Adipocyte (in vitro differentiated cells): ENCODE data around the gene PPP6R3.

Experiments used
- DNase-seq: peaks from one replicate; pipeline ENCODE4 v3.0.0-alpha.2; 2015; ENCODE audit warnings: low read depth
- H3K27me3 ChIP-seq: replicated peaks from 2 replicates; pipeline ENCODE4 v1.7.0; 2013; ENCODE audit warnings: mild to moderate bottlenecking, low read length, moderate library complexity; ENCODE audit not compliant: control insufficient read depth, insufficient read depth
- H3K36me3 ChIP-seq: 2 replicates; pipeline ENCODE4 v1.7.0; 2013; ENCODE audit warnings: low read length, mild to moderate bottlenecking, moderate library complexity; ENCODE audit not compliant: control insufficient read depth, insufficient read depth, severe bottlenecking
- H3K4me1 ChIP-seq: 2 replicates; pipeline ENCODE4 v1.7.0; 2013; ENCODE audit warnings: mild to moderate bottlenecking, low read length, moderate library complexity; ENCODE audit not compliant: control insufficient read depth, insufficient read depth
- H3K4me3 ChIP-seq: 2 replicates; pipeline ENCODE4 v1.7.0; 2013; ENCODE audit warnings: mild to moderate bottlenecking, low read length, moderate library complexity
- H3K9ac ChIP-seq: 2 replicates; pipeline ENCODE4 v1.7.0; 2013; ENCODE audit warnings: mild to moderate bottlenecking, low read length, moderate library complexity
- H3K9me3 ChIP-seq: 2 replicates; pipeline ENCODE4 v1.7.0; 2013; ENCODE audit warnings: mild to moderate bottlenecking, low read length, moderate library complexity; ENCODE audit not compliant: control insufficient read depth

PPP6R3 gene

DNA sequence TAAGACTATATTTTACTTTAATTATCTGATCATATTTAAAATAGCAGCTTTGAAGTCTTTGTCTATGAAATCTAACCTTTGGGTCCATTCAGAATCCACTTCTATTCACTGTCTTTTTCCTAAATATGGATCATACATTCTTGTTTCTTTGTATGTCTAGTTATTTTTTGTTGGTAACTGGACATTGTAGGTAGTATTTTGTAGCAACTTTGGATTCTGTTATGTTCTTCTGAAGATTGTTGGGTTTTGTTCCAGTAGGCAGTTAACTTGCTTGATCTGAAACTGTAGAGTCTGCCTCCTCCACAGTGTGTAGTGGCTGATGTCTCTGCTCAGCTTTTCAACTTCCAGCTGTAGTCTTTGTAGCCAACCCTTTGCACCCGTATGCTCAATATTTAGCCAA, 186.3 kb downstream of the PPP6R3 start:
- Histone ChIP-seq H3K36me3 (no peaks in the 10 kb centered on the region), H3K4me1 (no peaks in the 10 kb centered on the region), H3K9me3 (peaks cover 20% of the 10 kb centered on the region), H3K27me3 (peaks cover 65% of the 10 kb centered on the region), H3K9ac (no peak overlapping the region), H3K4me3 (no peak overlapping the region)
- no peak for DNase-seq

DNA sequence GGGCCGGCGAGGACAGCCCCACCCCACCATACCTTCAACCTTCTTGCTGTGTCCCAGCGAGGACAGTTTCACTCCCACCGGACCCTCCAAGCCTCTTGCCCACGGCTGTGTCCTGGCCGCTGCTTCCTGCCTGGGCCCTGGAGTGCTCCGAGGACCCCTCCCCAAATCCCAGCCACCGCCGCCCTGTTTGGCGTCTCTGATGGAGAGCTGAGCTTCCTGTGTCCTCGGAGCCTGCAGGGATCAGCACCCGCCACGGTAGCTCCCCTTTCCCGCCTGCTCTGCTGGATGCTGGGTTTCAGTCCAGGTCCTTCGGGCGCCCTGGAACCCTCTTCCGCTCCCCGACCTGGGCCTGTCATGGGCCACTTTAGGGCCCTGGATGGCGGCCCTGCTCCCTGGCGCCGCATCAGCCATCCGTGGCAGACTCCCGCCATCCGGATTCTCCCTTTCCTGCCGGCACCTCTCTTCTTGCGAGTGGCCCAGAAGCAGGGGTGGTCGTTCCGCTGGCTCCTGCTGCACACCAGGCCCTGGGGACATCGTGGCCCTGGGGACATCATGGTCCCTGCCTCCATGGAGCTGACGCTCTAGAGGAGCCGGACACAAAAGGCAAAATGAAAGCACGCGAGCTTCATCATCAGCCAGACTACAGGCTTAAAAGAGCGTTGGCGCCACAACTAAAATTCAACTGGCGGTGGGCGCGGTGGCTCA, 189.5 kb downstream of the PPP6R3 start:
- Histone ChIP-seq H3K9me3 (peaks cover 25% of the 10 kb centered on the region), H3K9ac (no peak overlapping the region), H3K27me3 (peaks cover 74% of the 10 kb centered on the region), H3K36me3 (no peaks in the 10 kb centered on the region), H3K4me3 (no peak overlapping the region), H3K4me1 (no peaks in the 10 kb centered on the region)
- DNase-seq = no peak

DNA sequence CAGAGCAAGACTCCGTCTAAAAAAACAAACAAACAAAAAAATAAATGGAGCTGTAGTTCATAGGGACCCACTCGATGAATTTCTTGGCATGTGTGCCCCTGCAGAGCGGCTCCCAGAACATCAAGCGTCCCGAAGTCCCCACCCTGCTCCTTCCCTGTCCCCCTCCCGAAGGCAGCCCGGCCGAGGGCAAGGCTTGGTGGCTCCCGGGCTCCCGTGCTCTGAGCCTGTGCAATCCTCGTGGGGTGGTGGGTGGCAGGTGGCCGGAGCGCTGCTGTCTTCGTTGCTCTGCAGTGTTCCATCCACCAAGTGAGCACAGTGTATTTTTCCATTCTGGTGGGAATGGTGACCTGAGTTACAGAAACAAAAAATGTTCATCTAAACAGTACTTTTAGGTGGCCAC, 190.2 kb downstream of the PPP6R3 start:
- H3K4me1 ChIP-seq = no peaks in the 10 kb centered on the region
- H3K27me3 ChIP-seq = peaks cover 81% of the 10 kb centered on the region
- H3K9ac ChIP-seq = no peak overlapping the region
- H3K4me3 ChIP-seq = no peak overlapping the region
- H3K9me3 ChIP-seq = peaks cover 33% of the 10 kb centered on the region
- H3K36me3 ChIP-seq = no peaks in the 10 kb centered on the region
- no peak for DNase-seq

- Histone ChIP-seq H3K9ac (no peak overlapping the region), H3K4me3 (no peak overlapping the region), H3K27me3 (peaks cover 81% of the 10 kb centered on the region), H3K36me3 (no peaks in the 10 kb centered on the region), H3K4me1 (no peaks in the 10 kb centered on the region), H3K9me3 (peaks cover 29% of the 10 kb centered on the region)
- no peak for DNase-seq
Observed at GRCh38 chr11:68651208-68651984, 190.8 kb downstream of the PPP6R3 start.

DNA sequence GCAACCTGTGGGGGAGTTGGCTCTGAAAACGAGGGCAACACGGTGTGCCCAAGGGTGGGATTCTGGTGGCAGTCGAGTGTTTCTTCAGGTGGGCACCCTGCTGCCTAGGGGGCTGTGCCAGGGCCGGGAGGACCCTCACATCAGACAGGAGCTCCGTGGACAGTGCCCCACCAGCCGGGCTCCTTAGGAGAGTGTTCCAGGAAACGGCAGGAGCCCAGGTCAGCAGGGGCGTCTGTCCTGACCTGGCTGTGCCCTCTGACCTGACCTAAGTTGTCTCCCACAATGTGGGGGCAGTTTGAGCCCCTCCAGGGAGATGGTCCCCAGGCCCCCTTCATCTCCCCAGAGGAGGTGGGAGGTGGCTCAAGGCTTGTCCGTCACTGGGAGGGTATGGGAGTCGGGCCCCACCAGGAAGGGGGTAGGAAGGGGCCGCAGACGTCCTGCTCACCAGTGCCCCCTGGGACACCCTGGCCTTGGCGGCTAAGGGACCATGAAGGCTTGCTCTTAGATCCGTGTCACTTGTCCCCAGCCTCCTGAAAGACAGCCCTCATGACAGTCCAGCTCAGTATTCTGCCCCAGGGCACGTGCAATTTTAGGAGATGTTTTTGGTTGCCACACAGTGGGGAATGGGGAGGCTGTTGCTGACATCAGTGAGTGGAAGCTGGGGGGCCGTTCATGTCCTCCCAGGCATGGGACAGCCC, 191.6 kb downstream of the PPP6R3 start:
- H3K9ac ChIP-seq = no peak overlapping the region
- no peak for DNase-seq
- H3K4me3 ChIP-seq = no peak overlapping the region
- H3K36me3 ChIP-seq = no peaks in the 10 kb centered on the region
- H3K9me3 ChIP-seq = peaks cover 22% of the 10 kb centered on the region
- no peaks in the 10 kb centered on the region for H3K4me1 ChIP-seq
- H3K27me3 ChIP-seq = peaks cover 81% of the 10 kb centered on the region

- Histone ChIP-seq H3K9me3 (peaks cover 16% of the 10 kb centered on the region), H3K4me1 (peaks cover 1% of the 10 kb centered on the region), H3K4me3 (no peak overlapping the region), H3K36me3 (no peaks in the 10 kb centered on the region), H3K9ac (no peak overlapping the region), H3K27me3 (peaks cover 79% of the 10 kb centered on the region)
- no peak for DNase-seq
Observed at GRCh38 chr11:68652683-68653156, 192.2 kb downstream of the PPP6R3 start.

- Histone ChIP-seq H3K9me3 (peaks cover 15% of the 10 kb centered on the region), H3K4me3 (no peak overlapping the region), H3K36me3 (no peaks in the 10 kb centered on the region), H3K27me3 (peaks cover 73% of the 10 kb centered on the region), H3K4me1 (peaks cover 9% of the 10 kb centered on the region), H3K9ac (no peak overlapping the region)
- DNase-seq = no peak
Observed at GRCh38 chr11:68653486-68654430, 193.2 kb downstream of the PPP6R3 start.

GRCh38 chr11:68654978-68655377, 194.4 kb downstream of the PPP6R3 start:
- H3K4me3 ChIP-seq = no peak overlapping the region
- H3K36me3 ChIP-seq = no peaks in the 10 kb centered on the region
- peaks cover 20% of the 10 kb centered on the region for H3K4me1 ChIP-seq
- peaks cover 15% of the 10 kb centered on the region for H3K9me3 ChIP-seq
- peaks cover 61% of the 10 kb centered on the region for H3K27me3 ChIP-seq
- DNase-seq = no peak
- H3K9ac ChIP-seq = no peak overlapping the region

DNA sequence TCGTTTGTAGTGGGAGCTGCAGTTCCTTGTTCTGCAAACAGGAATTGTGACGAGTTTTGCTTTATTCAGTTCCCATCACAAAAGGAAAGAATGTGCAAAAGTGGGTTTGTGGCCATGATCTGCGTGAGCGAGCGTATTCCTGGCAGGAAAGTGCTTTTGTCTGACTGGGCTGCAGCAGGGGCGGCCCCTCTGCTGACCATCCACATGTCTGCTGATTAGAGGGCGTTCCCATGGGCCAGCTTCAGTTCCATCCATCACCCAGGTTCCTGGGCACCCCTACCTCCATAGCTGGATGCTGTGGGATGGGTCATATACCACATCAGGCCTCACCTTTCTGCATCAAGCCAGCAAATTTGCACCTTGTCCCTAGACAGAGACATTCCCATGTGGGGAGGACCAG, 194.9 kb downstream of the PPP6R3 start:
- Histone ChIP-seq H3K9me3 (peaks cover 15% of the 10 kb centered on the region), H3K4me1 (peaks cover 20% of the 10 kb centered on the region), H3K4me3 (no peak overlapping the region), H3K27me3 (peaks cover 57% of the 10 kb centered on the region), H3K36me3 (no peaks in the 10 kb centered on the region), H3K9ac (no peak overlapping the region)
- DNase-seq = no peak

DNA sequence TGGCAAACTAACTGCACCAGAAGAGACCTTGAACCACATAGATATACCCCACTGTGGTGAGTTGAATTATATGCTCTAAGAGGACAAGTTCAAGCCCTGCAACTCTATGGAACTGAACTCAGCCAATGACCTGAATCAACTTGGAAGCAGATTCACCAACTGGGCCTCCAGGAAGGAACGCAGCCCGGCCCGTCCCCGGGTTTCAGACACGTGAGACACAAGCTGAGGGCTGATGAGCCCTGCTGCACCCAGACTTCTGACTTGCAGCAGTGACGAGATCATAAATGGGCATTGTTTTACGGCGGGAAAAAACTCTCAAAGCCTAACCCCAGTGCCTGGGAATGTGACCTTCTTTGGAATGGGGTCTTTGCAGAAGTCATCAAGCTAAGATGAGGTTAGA, 195.3 kb downstream of the PPP6R3 start:
- H3K4me1 ChIP-seq = peaks cover 20% of the 10 kb centered on the region
- H3K9ac ChIP-seq = no peak overlapping the region
- H3K9me3 ChIP-seq = peaks cover 15% of the 10 kb centered on the region
- H3K4me3 ChIP-seq = no peak overlapping the region
- peaks cover 59% of the 10 kb centered on the region for H3K27me3 ChIP-seq
- H3K36me3 ChIP-seq = no peaks in the 10 kb centered on the region
- DNase-seq = no peak
